HL-60 (cell line): ENCODE measurements around the gene CAMTA1.

Source experiments
- DNase-seq, 2 experiments: peaks; one replicate each; pipeline ENCODE4 v3.0.0-alpha.2; 2010 to 2020; ENCODE audit warnings: low read depth in 1 of 2, low spot score in 1 of 2
- H3K27ac ChIP-seq: fragments of 250-450 bp; sonication (Bioruptor Pico); replicated peaks from 2 replicates; pipeline ENCODE4 v1.5.1; 2020; ENCODE audit warnings: mild to moderate bottlenecking, moderate library complexity
- H3K27me3 ChIP-seq: fragments of 250-450 bp; sonication (Bioruptor Pico); 2 replicates; pipeline ENCODE4 v1.5.1; 2021; ENCODE audit warnings: mild to moderate bottlenecking, moderate library complexity; ENCODE audit not compliant: insufficient read depth, poor library complexity, severe bottlenecking
- H3K4me3 ChIP-seq: replicated peaks from 2 replicates; pipeline ENCODE4 v1.5.1; 2011; ENCODE audit warnings: mild to moderate bottlenecking, control low read depth, low read length; ENCODE audit not compliant: insufficient read depth
- CTCF ChIP-seq: IDR thresholded peaks from one replicate; pipeline ENCODE4 v1.5.1; 2011; ENCODE audit warnings: low read length, control low read depth, inconsistent platforms; ENCODE audit not compliant: insufficient read depth
- GABPA ChIP-seq: IDR thresholded peaks from 2 replicates; pipeline ENCODE4 v1.6.1; 2012; ENCODE audit warnings: low read depth
- POLR2AphosphoS5 ChIP-seq: IDR thresholded peaks from 2 replicates; pipeline ENCODE4 v1.6.1; 2012; ENCODE audit warnings: low read depth
- REST ChIP-seq: IDR thresholded peaks from 2 replicates; pipeline ENCODE4 v1.6.1; 2012; ENCODE audit warnings: low read depth; ENCODE audit not compliant: insufficient replicate concordance
- SPI1 ChIP-seq: IDR thresholded peaks from 2 replicates; pipeline ENCODE4 v1.6.1; 2012; ENCODE audit warnings: low read depth, mild to moderate bottlenecking, borderline replicate concordance

CAMTA1 gene

GRCh38 chr1:7536891-7537591 lies 751.8 kb downstream of the CAMTA1 start:
- no peak overlapping the region for H3K4me3 ChIP-seq
- no peak overlapping the region for H3K27ac ChIP-seq
- H3K27me3 ChIP-seq = peaks cover 6% of the 10 kb centered on the region
- TF ChIP-seq REST (no peak), SPI1 (no peak)
- DNase-seq = no peak

- Histone ChIP-seq H3K27me3 (peaks cover 6% of the 10 kb centered on the region), H3K4me3 (no peak overlapping the region), H3K27ac (no peak overlapping the region)
- DNase-seq = no peak
- TF ChIP-seq POLR2AphosphoS5 (no peak), SPI1 (no peak)
Observed at GRCh38 chr1:7538033-7538432, 752.8 kb downstream of the CAMTA1 start.

DNA sequence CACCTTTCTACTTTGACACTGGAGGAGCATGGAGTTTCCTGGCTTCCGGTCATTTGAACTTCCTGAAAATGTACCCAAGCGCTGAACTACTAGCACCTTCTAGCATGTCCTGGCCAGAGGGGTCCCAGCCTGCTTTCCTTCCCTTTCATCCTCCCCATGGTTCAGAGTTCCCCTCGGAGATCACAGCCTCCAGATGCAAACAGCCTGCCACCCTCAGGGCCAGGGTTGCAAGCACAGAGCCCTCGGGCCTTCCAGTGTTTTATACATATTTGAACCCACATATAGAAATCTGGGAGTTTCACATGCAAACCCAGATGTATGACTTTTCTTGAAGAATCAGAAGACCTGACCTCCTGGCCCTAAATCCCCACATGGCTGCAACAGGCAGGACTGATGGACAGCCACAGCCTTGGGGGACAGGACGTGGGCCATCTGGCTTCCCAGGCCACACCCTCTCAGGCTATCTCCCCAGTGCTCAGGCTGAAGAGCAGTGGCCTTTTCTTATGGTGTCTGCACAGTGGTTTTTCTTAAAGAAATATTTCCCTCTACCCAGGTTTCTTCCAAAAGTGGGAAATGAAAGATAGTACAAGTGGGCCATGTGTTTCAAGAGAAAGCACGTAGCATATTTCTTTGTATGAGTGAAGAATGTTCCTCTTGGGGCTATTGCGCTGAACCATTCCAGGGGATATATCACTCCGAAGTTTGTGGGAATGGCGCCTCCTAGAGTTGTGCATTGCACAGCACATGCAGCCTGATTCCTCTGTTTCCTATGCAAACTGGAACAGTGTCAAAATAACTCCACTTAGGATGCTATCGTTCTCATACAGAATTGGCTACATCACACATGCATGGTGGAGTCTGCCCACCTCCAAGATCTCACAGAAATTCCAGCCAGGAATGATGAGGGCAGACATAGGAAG lies 753.9 kb downstream of the CAMTA1 start:
- Histone ChIP-seq H3K27me3 (peaks cover 6% of the 10 kb centered on the region), H3K4me3 (no peak overlapping the region), H3K27ac (no peak overlapping the region)
- TF ChIP-seq CTCF (no peak), GABPA (no peak), SPI1 (no peak), REST (no peak), POLR2AphosphoS5 (no peak)
- DNase-seq = no peak

DNA sequence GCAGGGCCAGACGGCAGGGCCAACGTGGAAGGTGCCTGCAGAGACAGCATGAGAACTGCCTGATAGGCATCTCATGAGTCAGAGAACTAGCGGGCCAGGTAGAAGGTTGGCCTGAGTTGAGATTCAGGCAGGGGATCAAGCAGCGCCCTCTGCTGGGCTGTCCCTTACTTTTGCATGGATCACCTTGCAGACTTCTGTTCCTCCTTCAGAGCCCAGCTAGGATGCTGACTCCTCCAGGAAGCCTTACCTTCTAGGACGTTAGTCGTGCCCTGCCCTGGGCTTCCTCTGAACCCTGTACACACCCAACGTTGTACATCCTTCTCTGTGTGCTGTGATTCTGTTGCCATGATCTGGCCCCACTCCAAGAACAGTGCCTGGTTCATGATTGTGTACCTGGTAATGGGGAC lies 754.5 kb downstream of the CAMTA1 start:
- TF ChIP-seq CTCF (peak; percentile 10), GABPA (no peak)
- Histone ChIP-seq H3K27me3 (peaks cover 3% of the 10 kb centered on the region), H3K27ac (no peak overlapping the region), H3K4me3 (no peak overlapping the region)
- peak in 1 of 2 experiments; percentile 6 for DNase-seq
